ENCODE data around the gene PRR29.
A peak's percentile ranks its signal among the peaks of the same experiment; 100 is the strongest.
"Not testable (repeated sequence)": the region's sequence is repeated elsewhere in the genome, so short reads cannot be mapped to it uniquely, and the experiment has no call there.

Gene PRR29

DNA sequence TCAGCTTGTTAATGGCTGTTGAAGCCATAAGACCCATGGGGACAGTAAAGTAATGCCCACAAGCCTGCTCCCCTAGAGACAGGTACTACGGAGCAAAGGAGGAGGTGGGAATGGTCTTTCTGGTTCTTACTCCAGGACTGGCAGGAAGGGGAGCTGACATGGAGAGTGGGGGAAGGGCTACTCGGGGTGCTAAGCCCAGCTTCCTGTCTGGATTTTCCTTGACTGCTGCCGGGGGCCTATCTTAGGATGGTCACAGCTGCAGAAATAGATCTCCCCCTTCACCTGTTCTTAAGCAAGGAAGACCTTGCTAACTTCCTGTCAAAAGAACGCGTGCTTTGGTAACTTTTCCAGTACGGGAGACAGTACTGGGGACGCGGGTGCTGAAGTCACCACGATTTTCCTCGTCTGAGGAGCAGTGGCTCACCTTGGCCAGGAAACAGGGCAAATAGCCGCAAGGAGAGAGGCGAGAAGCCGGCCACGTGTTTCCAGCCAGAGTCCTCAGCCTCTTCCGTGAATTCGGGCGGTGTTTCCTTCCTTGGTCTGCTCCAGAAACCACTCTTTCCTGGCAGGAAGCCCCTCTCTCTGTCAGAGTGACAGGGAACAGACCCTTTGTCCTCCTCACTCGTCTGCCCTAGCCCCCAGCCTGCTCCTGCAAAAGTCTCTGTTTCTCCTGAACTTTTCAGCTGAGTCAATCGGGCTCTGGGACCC lies 656 bp upstream of the PRR29 start:
- DNase-seq (no peak), ATAC-seq (no peak)

DNA sequence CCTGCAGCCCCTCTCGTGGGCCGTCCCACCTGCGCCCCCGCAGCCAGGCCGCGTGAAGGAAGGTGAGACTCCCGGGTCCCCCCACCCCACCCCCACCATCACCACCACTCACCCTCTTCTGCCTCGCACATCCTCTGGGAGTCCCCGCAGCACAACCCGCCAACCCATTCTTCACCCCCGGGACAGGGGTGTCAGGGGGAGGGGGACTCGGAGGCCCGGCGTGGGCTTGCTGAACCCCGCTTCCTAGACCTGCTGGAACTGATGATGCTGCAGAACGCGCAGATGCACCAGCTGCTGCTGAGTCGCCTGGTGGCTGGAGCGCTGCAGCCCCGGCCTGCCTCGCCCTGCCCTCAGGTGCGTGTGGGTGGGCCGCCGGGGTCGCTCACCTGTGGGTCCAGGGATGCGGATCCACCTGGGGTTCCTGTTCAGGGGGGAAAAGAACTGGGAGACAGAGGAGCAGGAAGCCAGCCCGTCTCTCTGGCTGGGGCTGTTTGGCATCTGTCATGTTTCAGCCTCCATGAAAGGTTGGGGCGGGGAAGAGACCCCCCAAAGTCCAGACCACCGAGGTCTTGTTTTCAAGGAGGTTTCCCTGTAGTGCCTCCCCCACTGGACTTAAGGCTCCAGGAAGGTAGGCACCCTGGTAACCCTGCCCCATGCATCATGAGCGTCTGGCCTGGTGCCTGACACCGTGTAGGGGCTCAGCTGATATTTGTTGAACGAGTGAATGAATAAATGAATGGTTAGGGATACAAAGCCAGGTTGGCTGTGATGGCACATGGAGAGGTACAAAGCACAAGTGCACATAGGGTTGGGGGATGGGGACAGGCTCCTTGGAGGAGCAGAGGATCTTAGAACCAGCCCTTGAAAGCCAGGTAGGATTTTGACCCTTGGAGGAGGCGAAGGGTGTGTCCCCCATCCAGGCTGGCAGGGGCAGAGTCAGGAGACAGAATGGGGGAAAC lies 849 bp downstream of the PRR29 start:
- no peak for ATAC-seq

GRCh38 chr17:63999680-64000531 lies 1.8 kb downstream of the PRR29 start:
- ATAC-seq = no peak
- no peak for DNase-seq

More for the DNA sequence above, 849 bp downstream of the PRR29 start:
- DNase-seq = no peak

DNA sequence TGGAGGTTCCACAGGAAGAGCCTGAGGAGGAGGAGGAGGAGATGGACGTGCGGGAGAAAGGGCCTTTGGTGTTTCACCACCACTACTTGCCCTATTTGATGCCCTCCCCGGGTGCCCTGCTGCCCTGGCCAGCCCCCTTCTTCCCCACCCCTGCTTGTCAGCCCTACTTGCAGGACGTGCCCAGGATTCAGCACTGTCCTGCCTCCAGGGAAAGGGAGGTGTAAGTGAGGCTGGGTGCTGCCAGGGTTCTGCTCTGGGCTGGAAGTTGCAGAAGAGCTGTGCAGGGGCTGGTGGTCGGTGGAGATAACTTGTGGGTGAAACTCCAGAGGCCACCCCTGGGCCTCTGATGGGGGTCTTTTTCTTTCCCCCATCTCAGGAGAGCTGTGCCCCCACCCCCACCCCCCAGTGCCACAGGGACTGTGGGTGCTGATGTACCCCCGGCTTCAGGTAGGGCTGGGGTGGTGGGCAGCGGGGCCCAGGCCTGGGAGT lies 3.0 kb downstream of the PRR29 start:
- ATAC-seq (no peak), DNase-seq (no peak)

DNA sequence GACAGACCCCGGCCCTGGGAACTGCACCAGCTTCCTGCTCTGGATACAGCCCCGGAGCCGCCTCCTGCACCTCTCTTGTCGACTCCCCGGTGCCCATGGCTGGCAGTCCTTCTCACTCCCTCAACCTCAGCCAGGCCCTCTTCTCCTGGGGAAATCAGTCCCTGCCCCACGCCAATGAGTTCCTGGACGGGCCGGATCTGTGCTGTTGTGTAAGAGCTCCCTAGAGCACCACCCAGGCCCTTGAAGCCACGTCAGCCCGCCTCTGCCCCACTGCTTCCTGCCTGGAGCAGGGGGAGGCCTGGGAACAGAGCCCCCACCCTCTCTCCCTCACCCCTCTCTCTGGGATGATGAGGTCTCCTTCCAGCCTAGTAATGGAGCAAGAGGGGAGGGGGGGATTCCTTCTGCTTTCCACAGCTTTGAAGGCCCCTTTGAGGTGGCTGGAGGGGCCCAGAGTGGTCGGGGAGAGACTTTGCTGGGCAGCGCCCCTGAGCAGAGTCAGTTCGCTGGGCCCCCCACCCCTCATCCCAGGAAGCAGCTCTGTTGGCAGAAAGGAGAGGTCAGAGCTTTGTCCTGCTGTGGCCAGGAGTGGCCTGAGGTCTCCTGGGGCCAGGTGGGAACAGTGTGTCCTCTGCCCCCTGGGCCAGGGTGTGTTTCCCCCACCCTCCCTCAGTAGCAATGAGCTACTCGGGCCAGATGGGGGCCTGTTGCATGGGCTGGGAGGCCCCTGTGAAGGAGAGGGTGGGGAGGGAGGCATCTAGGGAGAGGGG lies 3.8 kb downstream of the PRR29 start:
- ATAC-seq (no peak), DNase-seq (no peak)

GRCh38 chr17:64002658-64003525 lies 4.7 kb downstream of the PRR29 start:
- no peak for DNase-seq
- no peak for ATAC-seq

- DNase-seq = no peak
- no peak for ATAC-seq
Observed at GRCh38 chr17:64003526-64004121, 5.5 kb downstream of the PRR29 start.

DNA sequence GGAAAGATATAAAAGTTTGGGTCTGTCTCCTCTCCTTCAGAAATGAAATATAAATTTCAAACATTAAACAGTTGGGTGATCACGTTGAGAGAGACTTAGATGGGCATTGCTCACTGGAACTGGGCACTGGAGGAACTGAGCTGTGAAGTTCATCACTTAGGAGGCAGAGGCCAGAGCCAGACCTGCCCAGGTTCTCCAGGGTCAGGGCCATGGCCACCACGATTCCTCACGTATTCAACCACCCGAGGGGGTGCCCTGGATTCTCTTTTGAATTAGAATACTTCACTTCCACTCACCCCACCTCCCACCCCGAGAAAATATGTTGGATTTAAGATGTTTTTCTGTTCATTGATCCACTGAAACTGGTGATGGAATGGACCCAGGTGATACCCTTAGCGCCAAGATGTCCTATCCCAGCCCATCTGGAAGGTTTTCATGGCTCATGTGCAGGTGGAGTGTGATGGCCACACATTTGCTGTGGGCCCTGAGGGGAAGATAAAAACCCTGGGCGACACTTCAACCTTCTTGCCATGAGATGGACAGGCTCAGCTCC lies 6.1 kb downstream of the PRR29 start:
- ATAC-seq (no peak), DNase-seq (no peak)

DNA sequence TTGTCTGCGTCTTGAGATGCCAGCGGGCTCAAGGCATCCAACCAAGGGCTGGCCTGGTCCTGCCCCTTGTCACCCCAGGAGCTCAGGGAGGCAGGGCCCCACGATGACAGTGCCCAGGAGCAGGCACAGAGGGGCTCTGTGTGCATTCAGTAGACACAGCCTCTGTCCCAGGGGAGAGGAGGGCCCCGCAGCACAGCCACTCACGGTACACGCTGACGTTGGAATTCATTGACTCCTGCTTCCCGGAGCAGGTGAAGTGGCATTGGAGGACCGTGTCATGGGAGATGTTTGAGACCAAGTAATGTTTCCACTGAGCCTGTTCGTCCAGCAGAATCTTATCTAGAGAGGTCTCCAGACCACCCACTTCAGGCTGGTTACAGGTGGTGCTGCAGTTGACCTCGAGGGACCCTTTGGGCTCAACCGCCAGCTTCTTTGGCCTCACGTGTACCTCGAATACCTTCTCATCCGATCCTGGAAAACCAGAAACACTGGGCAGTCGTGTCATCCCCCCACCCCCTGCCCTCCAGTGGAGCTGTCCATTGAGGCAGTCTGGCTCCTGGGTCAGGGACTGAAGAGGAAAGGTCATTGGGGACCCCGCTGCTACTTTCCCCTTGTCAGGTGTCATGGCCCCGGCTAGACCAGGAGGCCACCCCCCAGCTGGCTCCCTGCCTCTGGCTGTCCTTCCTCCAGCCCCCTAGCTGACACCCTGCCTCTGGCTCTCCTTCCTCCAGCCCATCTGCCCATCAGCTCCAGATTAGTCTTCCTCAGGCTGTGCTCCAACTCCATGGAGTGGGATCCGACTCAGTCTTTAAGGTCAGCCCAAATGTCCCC lies 7.0 kb downstream of the PRR29 start:
- ATAC-seq (no peak), DNase-seq (peak; percentile 2)

GRCh38 chr17:64005734-64006167 lies 7.6 kb downstream of the PRR29 start:
- no peak for DNase-seq
- no peak for ATAC-seq

- no peak for DNase-seq
- ATAC-seq = no peak
Observed at GRCh38 chr17:64006361-64007088, 8.4 kb downstream of the PRR29 start.

- not testable (repeated sequence) for ATAC-seq, DNase-seq
Observed at GRCh38 chr17:64007089-64007837, 9.1 kb downstream of the PRR29 start.

DNA sequence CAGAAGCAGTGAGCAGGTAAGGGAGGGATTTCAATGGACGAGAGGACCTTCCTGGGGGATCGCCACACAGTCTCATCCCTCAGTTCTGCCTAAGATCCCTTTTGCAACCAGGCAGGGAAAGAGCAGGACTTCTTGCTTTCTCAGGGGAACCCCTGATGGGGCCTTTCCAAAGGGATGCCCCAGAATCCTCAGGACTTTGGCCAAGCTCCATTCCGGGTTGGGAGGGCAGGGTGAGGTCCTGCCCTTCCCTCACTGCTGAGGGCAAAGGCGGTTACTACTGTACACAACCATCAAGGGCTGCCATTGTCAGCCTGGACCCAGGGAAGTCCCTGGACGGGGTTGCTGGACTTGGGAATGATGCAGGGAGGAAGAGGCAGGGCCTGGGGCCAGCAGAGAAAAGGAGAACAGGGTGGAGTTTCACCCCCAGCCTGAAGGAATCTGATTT lies 9.7 kb downstream of the PRR29 start:
- DNase-seq = no peak
- ATAC-seq = no peak

DNA sequence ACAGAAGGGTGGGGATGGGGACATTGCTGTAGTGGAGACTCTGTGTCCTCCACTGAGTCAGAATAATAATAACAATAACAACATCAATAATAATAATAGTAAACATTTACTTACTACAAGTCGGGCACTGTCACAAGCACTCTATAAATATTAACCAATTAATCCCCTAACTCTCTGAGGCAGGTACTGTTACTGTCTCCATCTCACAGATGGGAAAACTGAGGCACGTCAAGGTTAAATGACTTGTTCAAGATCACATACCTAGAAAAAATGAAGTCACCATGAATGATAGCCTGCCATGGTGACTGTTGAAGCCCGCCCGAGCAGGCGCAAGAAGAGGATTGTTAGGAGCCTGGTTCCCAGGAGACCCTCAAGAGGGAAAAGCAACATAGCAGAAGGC lies 10.2 kb downstream of the PRR29 start:
- ATAC-seq (no peak), DNase-seq (no peak)

GRCh38 chr17:64008830-64009229 lies 10.7 kb downstream of the PRR29 start:
- ATAC-seq = no peak
- peak; percentile 2 for DNase-seq

DNA sequence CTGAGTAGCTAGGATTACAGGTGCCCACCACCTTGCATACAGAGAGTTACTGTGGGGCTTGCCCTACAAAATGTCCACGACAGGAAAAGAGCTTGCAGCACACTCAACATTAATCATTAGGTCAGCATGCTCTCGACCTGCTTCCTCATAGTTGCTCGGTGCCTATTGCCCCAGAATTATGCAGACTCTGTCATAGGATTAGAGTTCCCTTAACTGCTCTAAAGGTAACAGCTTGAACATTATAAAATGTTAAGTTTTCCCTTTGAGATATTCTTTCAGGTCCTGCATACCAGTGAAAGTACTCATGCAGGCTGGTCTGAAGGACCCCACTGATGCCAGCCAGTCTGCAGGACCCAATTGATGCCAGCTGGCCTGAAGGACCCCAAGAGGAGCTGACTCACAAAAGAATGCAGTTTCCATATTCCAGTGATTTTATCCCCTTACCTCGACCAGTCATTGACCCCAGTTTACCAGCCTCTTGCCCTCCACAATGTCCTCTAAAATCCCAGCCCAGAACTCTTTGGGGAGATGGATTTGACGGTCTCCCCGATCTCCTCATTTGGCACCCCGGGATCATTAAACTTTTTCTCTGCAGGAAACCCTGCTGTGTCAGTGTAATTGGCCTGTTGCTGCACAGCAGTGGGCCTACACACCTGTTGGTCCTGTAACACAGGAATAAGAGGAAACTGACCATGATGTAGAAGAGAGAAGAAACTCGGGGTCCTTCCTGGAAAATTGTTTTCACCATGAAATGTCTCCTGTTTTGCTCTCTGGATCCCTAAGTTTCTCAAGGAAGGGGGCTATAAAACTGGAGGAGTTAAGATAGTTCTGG lies 11.6 kb downstream of the PRR29 start:
- ATAC-seq = no peak
- no peak for DNase-seq
